Subcutaneous abdominal adipose tissue (tissue), 5 donors: ENCODE data around the gene DISP2.

Experiments
- H3K27ac ChIP-seq: one replicate; pipeline ENCODE4 v1.7.0; 2013; ENCODE audit warnings: low read depth, mild to moderate bottlenecking, inconsistent platforms, low read length, moderate library complexity
- H3K27me3 ChIP-seq, 5 donors: one replicate each; pipeline ENCODE4 v1.7.0; 2013; ENCODE audit warnings: low read length in 5 of 5, inconsistent platforms in 1 of 5; ENCODE audit not compliant: control insufficient read depth in 5 of 5, insufficient read depth in 4 of 5
- H3K36me3 ChIP-seq, 5 donors: one replicate each; pipeline ENCODE4 v1.7.0; 2013; ENCODE audit warnings: low read length in 5 of 5; ENCODE audit not compliant: control insufficient read depth in 5 of 5, insufficient read depth in 5 of 5
- H3K4me1 ChIP-seq, 5 donors: one replicate each; pipeline ENCODE4 v1.7.0; 2013; ENCODE audit warnings: low read length in 5 of 5, mild to moderate bottlenecking in 3 of 5, moderate library complexity in 1 of 5; ENCODE audit not compliant: control insufficient read depth in 5 of 5, insufficient read depth in 5 of 5
- H3K4me3 ChIP-seq, 5 donors: one replicate each; pipeline ENCODE4 v1.7.0; 2013; ENCODE audit warnings: low read length in 5 of 5, low read depth in 1 of 5
- H3K9ac ChIP-seq, 5 donors: one replicate each; pipeline ENCODE4 v1.7.0; 2013; ENCODE audit warnings: low read length in 5 of 5, mild to moderate bottlenecking in 4 of 5, moderate library complexity in 3 of 5
- H3K9me3 ChIP-seq, 5 donors: one replicate each; pipeline ENCODE4 v1.7.0; 2013; ENCODE audit warnings: low read length in 5 of 5; ENCODE audit not compliant: control insufficient read depth in 5 of 5
- donor health status: healthy.
- donor health status: healthy.
- donor health status: healthy.
- donor health status: healthy.
- donor health status: healthy.

The DISP2 gene

GRCh38 chr15:40334941-40335795, 22.9 kb upstream of the DISP2 start:
- peaks cover 7 to 88% (median 56%) of the 10 kb centered on the region in 5 donors for H3K4me1 ChIP-seq

DNA sequence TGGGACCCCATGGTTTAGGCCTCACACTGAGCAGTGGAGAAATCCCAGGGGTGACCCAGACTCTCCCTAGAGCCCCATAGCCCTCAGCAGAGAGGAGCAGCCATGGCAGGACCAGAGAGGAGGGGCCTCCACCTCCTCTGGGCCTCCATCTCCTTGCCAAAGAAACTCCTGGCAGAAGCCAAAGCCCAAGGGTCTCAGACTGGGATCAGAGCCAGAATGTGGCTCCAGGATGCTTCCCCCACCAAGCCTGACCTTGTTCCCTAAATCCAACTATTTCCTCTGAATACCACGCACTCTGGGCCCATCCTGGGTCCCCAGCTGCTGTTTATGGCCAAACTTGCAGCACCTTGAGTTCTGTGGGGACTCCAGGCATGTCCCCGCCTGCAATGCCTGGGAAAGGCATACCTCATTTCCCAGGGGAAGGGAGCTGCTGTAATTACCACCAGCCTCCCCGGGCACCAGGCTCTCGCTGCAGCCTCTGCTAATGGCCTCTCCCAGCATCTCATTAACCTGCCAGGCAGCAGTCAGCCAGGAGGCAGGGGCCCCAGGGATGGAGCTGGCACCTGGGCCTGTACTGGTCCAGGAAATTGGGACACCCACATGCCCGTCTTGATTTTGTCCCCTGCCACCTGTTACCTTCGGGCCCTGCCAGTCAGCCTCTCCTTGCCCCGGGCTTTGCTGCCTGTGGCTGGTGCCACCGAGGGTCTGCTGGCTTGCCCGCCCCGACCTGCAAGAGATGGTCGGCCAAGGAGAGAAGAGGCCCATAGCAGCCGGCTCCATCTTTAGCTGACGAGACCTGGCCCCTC, 21.9 kb upstream of the DISP2 start:
- H3K9me3 ChIP-seq: no peaks in the 10 kb centered on the region

More at GRCh38 chr15:40334941-40335795, 22.9 kb upstream of the DISP2 start:
- H3K9ac ChIP-seq: peak overlapping the region in 1 of 5 donors; percentile 39
- no peak overlapping the region for H3K4me3 ChIP-seq
- H3K27me3 ChIP-seq: no peaks in the 10 kb centered on the region
- no peak overlapping the region for H3K27ac ChIP-seq
- peaks cover 0 to 2% (median 0%) of the 10 kb centered on the region in 5 donors for H3K36me3 ChIP-seq
- no peaks in the 10 kb centered on the region for H3K9me3 ChIP-seq

GRCh38 chr15:40336744-40337122, 21.3 kb upstream of the DISP2 start:
- no peak overlapping the region for H3K27ac ChIP-seq
- peaks cover 13 to 96% (median 68%) of the 10 kb centered on the region in 5 donors for H3K4me1 ChIP-seq
- H3K9ac ChIP-seq: no peak overlapping the region

More for the DNA sequence above, 21.9 kb upstream of the DISP2 start:
- H3K27me3 ChIP-seq: no peaks in the 10 kb centered on the region
- H3K4me3 ChIP-seq: no peak overlapping the region
- no peak overlapping the region for H3K9ac ChIP-seq
- peaks cover 0 to 2% (median 0%) of the 10 kb centered on the region in 5 donors for H3K36me3 ChIP-seq
- no peak overlapping the region for H3K27ac ChIP-seq
- H3K4me1 ChIP-seq: peaks cover 13 to 92% (median 66%) of the 10 kb centered on the region in 5 donors

GRCh38 chr15:40337597-40337996, 20.4 kb upstream of the DISP2 start:
- Histone ChIP-seq H3K4me1 (peaks cover 13 to 88% (median 70%) of the 10 kb centered on the region in 5 donors), H3K36me3 (peaks cover 0 to 2% (median 0%) of the 10 kb centered on the region in 5 donors), H3K27me3 (no peaks in the 10 kb centered on the region), H3K9me3 (no peaks in the 10 kb centered on the region), H3K4me3 (no peak overlapping the region), H3K9ac (no peak overlapping the region), H3K27ac (no peak overlapping the region)

More at GRCh38 chr15:40336744-40337122, 21.3 kb upstream of the DISP2 start:
- Histone ChIP-seq H3K27me3 (no peaks in the 10 kb centered on the region), H3K36me3 (peaks cover 0 to 2% (median 0%) of the 10 kb centered on the region in 5 donors), H3K9me3 (no peaks in the 10 kb centered on the region), H3K4me3 (no peak overlapping the region)

DNA sequence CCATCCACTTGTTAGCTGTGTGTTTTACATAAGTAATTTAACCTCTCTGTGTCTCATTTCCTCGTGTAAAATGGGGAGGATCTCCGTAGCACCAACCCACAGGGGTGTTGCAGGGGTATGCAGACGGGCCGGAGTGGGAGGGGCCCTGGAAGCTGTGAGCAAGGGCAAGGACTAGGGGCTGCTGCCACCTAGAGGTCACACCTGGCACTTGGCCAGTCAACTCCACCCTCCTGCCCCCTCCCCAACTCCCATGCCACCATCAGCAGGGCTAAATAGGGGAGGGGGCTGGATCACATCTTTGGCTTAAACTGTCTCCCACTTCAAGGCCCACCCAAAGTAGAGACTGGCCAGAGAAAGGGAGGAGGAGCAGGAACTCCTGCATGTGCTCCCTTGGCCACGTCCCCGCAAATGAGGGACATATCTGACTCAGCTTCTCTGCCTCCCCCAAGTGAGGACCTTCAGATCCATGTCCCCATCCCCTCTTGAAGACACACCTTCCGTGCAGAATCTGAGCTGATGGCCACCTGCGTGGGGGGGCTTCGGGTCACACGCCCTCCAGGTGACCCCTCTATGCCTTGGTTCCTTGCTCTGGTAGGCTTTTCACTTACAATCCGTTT, 19.9 kb upstream of the DISP2 start:
- H3K4me3 ChIP-seq: no peak overlapping the region
- H3K27ac ChIP-seq: no peak overlapping the region
- peaks cover 15 to 88% (median 73%) of the 10 kb centered on the region in 5 donors for H3K4me1 ChIP-seq

GRCh38 chr15:40338921-40339620, 18.9 kb upstream of the DISP2 start:
- no peaks in the 10 kb centered on the region for H3K27me3 ChIP-seq
- H3K9ac ChIP-seq: peak overlapping the region in 2 of 5 donors; percentile 70 to 74
- H3K36me3 ChIP-seq: peaks cover 0 to 2% (median 0%) of the 10 kb centered on the region in 5 donors
- H3K4me3 ChIP-seq: peak overlapping the region in 1 of 5 donors; percentile 58
- H3K9me3 ChIP-seq: no peaks in the 10 kb centered on the region
- peak overlapping the region; percentile 94 for H3K27ac ChIP-seq
- H3K4me1 ChIP-seq: peaks cover 15 to 86% (median 73%) of the 10 kb centered on the region in 5 donors

More for the DNA sequence above, 19.9 kb upstream of the DISP2 start:
- Histone ChIP-seq H3K36me3 (peaks cover 0 to 2% (median 0%) of the 10 kb centered on the region in 5 donors), H3K9me3 (no peaks in the 10 kb centered on the region), H3K9ac (peak overlapping the region in 1 of 5 donors; percentile 3), H3K27me3 (no peaks in the 10 kb centered on the region)

DNA sequence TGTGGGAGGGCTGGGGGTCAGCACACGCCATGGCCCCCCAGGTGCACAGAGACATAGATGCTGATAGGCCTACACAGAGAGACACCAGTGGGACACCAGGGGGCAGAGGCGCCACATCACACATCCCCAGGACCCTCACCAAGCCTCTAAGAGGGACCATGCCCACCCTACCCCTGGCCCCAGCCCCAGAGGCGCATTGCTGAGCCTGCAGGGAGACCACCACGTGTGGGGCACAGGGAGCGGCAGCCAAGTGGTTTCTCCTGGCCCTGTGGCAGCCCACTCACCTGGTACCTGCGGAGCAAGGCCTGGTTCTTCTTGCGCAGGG, 18.4 kb upstream of the DISP2 start:
- Histone ChIP-seq H3K9ac (peak overlapping the region in 4 of 5 donors; percentile 68 to 81 (median 72)), H3K4me3 (peak overlapping the region in 2 of 5 donors; percentile 57 to 58), H3K4me1 (peaks cover 12 to 86% (median 70%) of the 10 kb centered on the region in 5 donors), H3K9me3 (no peaks in the 10 kb centered on the region), H3K27me3 (no peaks in the 10 kb centered on the region), H3K27ac (peak overlapping the region; percentile 94), H3K36me3 (peaks cover 0 to 2% (median 0%) of the 10 kb centered on the region in 5 donors)

- H3K27ac ChIP-seq: peak overlapping the region; percentile 94
- peak overlapping the region in 4 of 5 donors; percentile 32 to 58 (median 50) for H3K4me3 ChIP-seq
- H3K4me1 ChIP-seq: peaks cover 12 to 80% (median 64%) of the 10 kb centered on the region in 5 donors
- H3K27me3 ChIP-seq: no peaks in the 10 kb centered on the region
- H3K9me3 ChIP-seq: no peaks in the 10 kb centered on the region
- H3K36me3 ChIP-seq: no peaks in the 10 kb centered on the region
- peak overlapping the region in 4 of 5 donors; percentile 68 to 81 (median 72) for H3K9ac ChIP-seq
Measured at GRCh38 chr15:40340038-40340739, 17.8 kb upstream of the DISP2 start.
